ENCODE data around the gene LRRC18. TPM values are rescaled to one million over a fixed set of nuclear protein-coding genes. Genes with fewer than 3 reads are reported as not detected.

Gene LRRC18
- total RNA-seq, 1 donor from 2014 or later: not detected

DNA sequence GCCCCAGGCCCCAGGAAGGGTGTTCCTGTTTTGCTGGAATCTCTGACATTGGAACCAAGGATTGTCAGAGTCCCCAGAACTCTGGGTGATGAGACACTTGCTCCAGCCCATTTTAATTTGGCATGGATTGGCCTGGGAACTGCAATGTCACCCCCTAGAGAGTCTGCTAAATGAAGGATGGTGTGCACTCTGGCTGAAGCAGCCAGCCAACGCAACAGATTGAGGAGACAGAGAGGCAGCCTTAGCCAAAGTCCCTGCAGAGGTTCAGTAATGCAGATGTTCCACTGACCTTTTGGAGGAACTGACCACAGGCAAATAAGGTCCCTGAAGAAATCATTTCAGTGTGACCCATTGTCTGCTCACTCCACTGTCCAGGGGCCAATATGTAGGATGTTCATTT, 13.4 kb downstream of the LRRC18 start:
- Histone ChIP-seq H3K4me3 (ENCODE audit: low read depth, low read length) (no peak overlapping the region), H3K27me3 (ENCODE audit: control insufficient read depth, insufficient read depth, low read length) (peaks cover 4% of the 10 kb centered on the region), H3K36me3 (ENCODE audit: control insufficient read depth, insufficient read depth, low read length) (no peaks in the 10 kb centered on the region)
- DNase-seq (ENCODE audit: low read depth): no peak
- no peak for TF ChIP-seq CTCF (IDR thresholded peaks at IDR 0.05; ENCODE audit: insufficient read depth, low read length, poor library complexity, severe bottlenecking)

DNA sequence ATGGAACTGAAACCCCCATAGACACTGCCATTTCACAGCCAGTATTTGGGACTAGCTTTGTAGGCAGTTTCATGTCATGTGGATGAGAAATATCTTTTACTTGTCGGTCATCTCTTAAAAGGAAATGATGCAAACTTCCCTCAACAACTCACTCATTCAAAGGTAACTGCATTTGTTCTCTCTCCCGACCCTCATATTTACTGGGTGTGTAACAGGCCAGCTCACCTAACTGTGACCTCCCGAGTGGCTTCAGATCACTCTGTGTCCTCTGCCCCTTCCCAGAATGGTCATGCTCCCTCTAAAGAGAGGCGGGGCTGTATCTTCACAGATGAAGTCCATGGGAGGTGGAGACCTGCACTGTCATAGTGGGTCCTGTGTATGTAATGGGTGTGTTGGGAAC, 14.7 kb downstream of the LRRC18 start:
- peaks cover 4% of the 10 kb centered on the region for H3K27me3 ChIP-seq (ENCODE audit: control insufficient read depth, insufficient read depth, low read length)
- TF ChIP-seq CTCF (IDR thresholded peaks at IDR 0.05; ENCODE audit: insufficient read depth, low read length, poor library complexity, severe bottlenecking): no peak
- no peak for DNase-seq (ENCODE audit: low read depth)
- H3K36me3 ChIP-seq (ENCODE audit: control insufficient read depth, insufficient read depth, low read length): no peaks in the 10 kb centered on the region
- no peak overlapping the region for H3K4me3 ChIP-seq (ENCODE audit: low read depth, low read length)

DNA sequence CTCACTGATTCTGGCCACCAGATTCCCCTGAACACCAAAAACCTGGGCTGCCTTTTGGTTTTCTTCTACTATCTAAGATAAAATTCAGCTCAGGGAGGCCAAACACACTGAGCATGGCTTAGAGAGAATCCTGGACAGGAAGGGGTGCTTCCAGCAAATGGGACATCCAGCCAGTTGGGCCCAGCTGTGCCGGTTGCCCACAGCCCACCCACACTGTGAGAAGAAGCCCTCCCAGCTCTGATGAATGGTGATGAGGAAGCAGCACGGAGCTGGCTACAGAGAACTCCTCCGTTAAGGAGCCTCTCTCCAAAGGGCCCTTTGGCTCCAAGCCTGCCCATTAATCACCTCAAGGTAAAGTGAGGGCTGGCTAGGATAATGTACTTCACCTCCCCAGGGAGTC, 15.9 kb downstream of the LRRC18 start:
- TF ChIP-seq CTCF (IDR thresholded peaks at IDR 0.05; ENCODE audit: insufficient read depth, low read length, poor library complexity, severe bottlenecking): no peak
- no peak overlapping the region for H3K4me3 ChIP-seq (ENCODE audit: low read depth, low read length)
- H3K27me3 ChIP-seq (ENCODE audit: control insufficient read depth, insufficient read depth, low read length): peaks cover 4% of the 10 kb centered on the region
- no peaks in the 10 kb centered on the region for H3K36me3 ChIP-seq (ENCODE audit: control insufficient read depth, insufficient read depth, low read length)
- no peak for DNase-seq (ENCODE audit: low read depth)

DNA sequence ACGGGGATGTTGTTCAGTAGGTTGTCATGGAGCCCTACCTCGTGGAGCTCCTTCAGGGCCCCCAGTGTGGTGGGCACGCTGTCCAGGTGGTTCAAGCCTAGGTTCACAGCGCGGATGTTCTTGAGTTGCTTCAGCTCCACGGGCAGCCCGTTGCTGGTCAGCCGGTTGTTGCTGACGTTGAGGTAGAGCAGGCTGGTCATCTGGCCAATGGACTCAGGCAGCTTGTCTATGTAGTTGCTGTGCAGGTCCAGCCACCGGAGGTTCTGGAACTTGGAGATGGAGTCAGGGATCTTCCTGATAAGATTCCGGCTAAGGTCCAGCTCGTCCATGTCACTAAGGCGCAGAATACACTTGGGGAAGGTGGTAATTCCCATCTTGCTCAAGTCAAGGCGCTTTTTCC, 26.0 kb downstream of the LRRC18 start:
- Histone ChIP-seq H3K27me3 (ENCODE audit: control insufficient read depth, insufficient read depth, low read length) (no peaks in the 10 kb centered on the region), H3K4me3 (ENCODE audit: low read depth, low read length) (no peak overlapping the region), H3K36me3 (ENCODE audit: control insufficient read depth, insufficient read depth, low read length) (no peaks in the 10 kb centered on the region)
- TF ChIP-seq CTCF (IDR thresholded peaks at IDR 0.05; ENCODE audit: insufficient read depth, low read length, poor library complexity, severe bottlenecking): no peak
- DNase-seq (ENCODE audit: low read depth): no peak

DNA sequence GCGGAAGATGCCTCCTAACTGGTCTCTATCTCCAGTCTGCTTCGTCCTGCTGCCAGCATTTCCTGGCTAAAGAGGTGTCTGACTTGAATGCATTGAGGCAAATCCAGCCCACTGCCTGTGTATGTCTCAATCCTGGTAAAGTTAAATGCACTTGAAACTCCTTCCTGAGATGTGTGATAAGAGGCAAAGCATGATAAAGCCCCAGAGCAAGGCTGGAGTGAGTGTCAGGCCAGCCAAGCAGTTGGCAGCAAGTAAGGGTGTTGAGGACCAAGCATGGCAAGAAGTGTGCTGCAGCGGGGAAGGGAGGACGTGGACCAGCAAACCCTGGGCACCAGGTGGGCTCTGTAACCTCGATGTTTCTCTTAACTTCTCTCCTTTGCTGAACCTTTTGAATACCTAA, 29.1 kb downstream of the LRRC18 start:
- no peaks in the 10 kb centered on the region for H3K36me3 ChIP-seq (ENCODE audit: control insufficient read depth, insufficient read depth, low read length)
- no peak for TF ChIP-seq CTCF (IDR thresholded peaks at IDR 0.05; ENCODE audit: insufficient read depth, low read length, poor library complexity, severe bottlenecking)
- no peak overlapping the region for H3K4me3 ChIP-seq (ENCODE audit: low read depth, low read length)
- DNase-seq (ENCODE audit: low read depth): no peak
- H3K27me3 ChIP-seq (ENCODE audit: control insufficient read depth, insufficient read depth, low read length): no peaks in the 10 kb centered on the region

GRCh38 chr10:48907730-48908129, 31.9 kb downstream of the LRRC18 start:
- no peak for TF ChIP-seq CTCF (IDR thresholded peaks at IDR 0.05; ENCODE audit: insufficient read depth, low read length, poor library complexity, severe bottlenecking)
- Histone ChIP-seq H3K27me3 (ENCODE audit: control insufficient read depth, insufficient read depth, low read length) (no peaks in the 10 kb centered on the region), H3K36me3 (ENCODE audit: control insufficient read depth, insufficient read depth, low read length) (no peaks in the 10 kb centered on the region), H3K4me3 (ENCODE audit: low read depth, low read length) (no peak overlapping the region)
- no peak for DNase-seq (ENCODE audit: low read depth)
